Bronchus fibroblast of lung (primary cell): Measurements from ENCODE around the gene TBL1XR1. TPM values are rescaled to one million over a fixed set of nuclear protein-coding genes. Genes with fewer than 3 reads are reported as not detected.

Experiments
- total RNA-seq: library from RNA; depleted of rRNA; stranded (reverse); fragments of >200 nt; gene quantifications from 2 replicates; pipeline ENCODE4 v1.2.3, GENCODE V29; 2015

Gene TBL1XR1
- total RNA-seq: 57.3 and 59.5 TPM in 2 replicates

DNA sequence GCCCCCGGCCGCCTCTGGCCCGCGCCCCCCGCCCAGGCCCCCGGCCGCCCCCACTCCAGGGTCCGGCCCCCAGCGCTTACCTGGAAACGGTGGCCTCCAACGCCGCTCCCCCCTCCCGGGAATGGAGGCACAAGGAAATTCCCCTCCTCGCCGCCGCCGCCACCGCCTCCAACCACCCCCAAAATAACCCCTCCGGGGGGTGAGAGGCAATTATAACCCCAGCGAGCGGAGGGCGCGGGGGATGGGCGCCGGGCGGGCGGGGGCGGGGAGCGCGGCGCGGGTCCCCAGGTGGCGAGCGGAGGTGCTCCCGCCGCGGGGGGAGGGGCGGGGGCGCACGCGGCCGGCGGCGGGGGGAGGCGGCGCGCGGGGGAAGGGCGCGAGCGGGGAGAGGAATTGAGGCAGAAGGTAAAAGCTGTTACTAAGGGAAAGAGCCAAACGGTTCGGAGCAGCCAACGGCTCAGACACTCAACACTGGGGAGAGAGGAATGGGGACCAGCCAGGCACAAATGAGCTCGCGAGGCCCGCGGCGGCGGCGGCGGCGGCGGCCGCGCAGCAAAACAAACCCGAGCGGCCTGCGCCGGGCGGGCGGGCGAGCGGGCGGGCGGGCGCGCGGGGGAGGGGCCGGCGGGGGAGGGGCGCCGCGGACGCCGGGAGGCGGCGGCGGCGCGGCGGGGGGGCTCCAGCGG lies at the start of gene TBL1XR1:
TBL1XR1 (minus strand) TSS at position 442 of the 686 bp plus-strand sequence. CDS start 132,505 bp downstream, outside the sequence.

